H1 (cell line): Measurements from ENCODE around the gene SLC2A13.

ENCODE experiments used
- CBX5 ChIP-seq: fragments of 300-800, 300-1000 bp; sonication (generic); IDR thresholded peaks from 2 replicates; pipeline ENCODE4 v1.7.1; 2016; ENCODE audit warnings: antibody characterized with exemption, low read length, low read depth
- EP300 ChIP-seq, 2 experiments: IDR thresholded peaks; 1 replicate in 1 of 2; 2 replicates in 1 of 2; pipeline ENCODE4 v1.6.1; 2011 to 2012; ENCODE audit warnings: low read depth in 2 of 2, low read length in 2 of 2, mild to moderate bottlenecking in 2 of 2, borderline replicate concordance in 1 of 2, inconsistent platforms in 1 of 2, moderate library complexity in 1 of 2
- FOSL1 ChIP-seq: IDR thresholded peaks from 2 replicates; pipeline ENCODE4 v1.6.1; 2011; ENCODE audit warnings: mild to moderate bottlenecking, low read depth, low read length, moderate library complexity; ENCODE audit not compliant: insufficient read depth
- HDAC2 ChIP-seq, 2 experiments: fragments of 300-600 bp in 1 of 2; sonication (generic) in 1 of 2; IDR thresholded peaks; 2 replicates each; pipeline ENCODE4 v1.6.1; 2011 to 2012; ENCODE audit warnings: low read depth in 2 of 2, low read length in 2 of 2, mild to moderate bottlenecking in 2 of 2, moderate library complexity in 2 of 2, borderline replicate concordance in 1 of 2, inconsistent platforms in 1 of 2
- HDAC6 ChIP-seq: IDR thresholded peaks from one replicate; pipeline ENCODE4 v1.7.1; 2012; ENCODE audit warnings: low read depth, mild to moderate bottlenecking, inconsistent platforms, low read length, moderate library complexity
- NRF1 ChIP-seq: IDR thresholded peaks from 2 replicates; pipeline ENCODE4 v1.6.1; 2011; ENCODE audit warnings: mild to moderate bottlenecking, low read depth, low read length, improper control_type of control experiment
- TF ChIP-seq, protein P1 (sequence below), 3 experiments: IDR thresholded peaks; 1 replicate in 2 of 3; 2 replicates in 1 of 3; pipeline versions ENCODE4 v1.5.1 to v1.6.1; 2011; ENCODE audit warnings: low read length in 3 of 3, mild to moderate bottlenecking in 3 of 3, inconsistent platforms in 2 of 3, low read depth in 1 of 3, moderate library complexity in 1 of 3; ENCODE audit not compliant: insufficient read depth in 1 of 3; ENCODE audit errors: control extremely low read depth in 1 of 3

- TF ChIP-seq, protein P1, sequence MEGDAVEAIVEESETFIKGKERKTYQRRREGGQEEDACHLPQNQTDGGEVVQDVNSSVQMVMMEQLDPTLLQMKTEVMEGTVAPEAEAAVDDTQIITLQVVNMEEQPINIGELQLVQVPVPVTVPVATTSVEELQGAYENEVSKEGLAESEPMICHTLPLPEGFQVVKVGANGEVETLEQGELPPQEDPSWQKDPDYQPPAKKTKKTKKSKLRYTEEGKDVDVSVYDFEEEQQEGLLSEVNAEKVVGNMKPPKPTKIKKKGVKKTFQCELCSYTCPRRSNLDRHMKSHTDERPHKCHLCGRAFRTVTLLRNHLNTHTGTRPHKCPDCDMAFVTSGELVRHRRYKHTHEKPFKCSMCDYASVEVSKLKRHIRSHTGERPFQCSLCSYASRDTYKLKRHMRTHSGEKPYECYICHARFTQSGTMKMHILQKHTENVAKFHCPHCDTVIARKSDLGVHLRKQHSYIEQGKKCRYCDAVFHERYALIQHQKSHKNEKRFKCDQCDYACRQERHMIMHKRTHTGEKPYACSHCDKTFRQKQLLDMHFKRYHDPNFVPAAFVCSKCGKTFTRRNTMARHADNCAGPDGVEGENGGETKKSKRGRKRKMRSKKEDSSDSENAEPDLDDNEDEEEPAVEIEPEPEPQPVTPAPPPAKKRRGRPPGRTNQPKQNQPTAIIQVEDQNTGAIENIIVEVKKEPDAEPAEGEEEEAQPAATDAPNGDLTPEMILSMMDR (IDR thresholded peaks at IDR 0.05; ENCODE audit: control extremely low read depth in 1 of 3, insufficient read depth in 1 of 3, low read depth in 1 of 3, low read length in 3 of 3): no peak
- TF ChIP-seq CBX5 (no peak), FOSL1 (no peak), EP300 (IDR thresholded peaks at IDR 0.05; ENCODE audit: borderline replicate concordance in 1 of 2, low read depth in 2 of 2, low read length in 2 of 2) (no peak), NRF1 (no peak), HDAC2 (IDR thresholded peaks at IDR 0.05; ENCODE audit: borderline replicate concordance in 1 of 2, low read depth in 2 of 2, low read length in 2 of 2) (no peak), HDAC6 (no peak)
Measured at GRCh38 chr12:39813776-39814175, 292.1 kb downstream of the SLC2A13 start.
